ENCODE measurements around the gene GBX1. TPM values are rescaled to one million over a fixed set of nuclear protein-coding genes. Genes with fewer than 3 reads are reported as not detected.

The GBX1 gene
- total RNA-seq, 1 experiment from 2014 or later = not detected

- no peak for TF ChIP-seq CTCF (conservative IDR thresholded peaks at IDR 0.05)
- no peak overlapping the region for H3K56ac ChIP-seq (ENCODE audit: insufficient read length, low read depth, low read length)
- no peak overlapping the region for H3K9ac ChIP-seq (ENCODE audit: extremely low read depth, insufficient read length, low read length)
- H2BK12ac ChIP-seq (ENCODE audit: insufficient read length, low read depth, low read length) = no peak overlapping the region
- no peak overlapping the region for H4K5ac ChIP-seq (ENCODE audit: insufficient read length, low read depth, low read length)
- DNase-seq = no peak
- Mint-ChIP-seq H3K27ac (no peak overlapping the region), H3K36me3 (ENCODE audit: insufficient read depth in 1 of 3, low read depth in 3 of 3) (peaks cover 14 to 51% (median 22%) of the 10 kb centered on the region in 3 experiments; a peak in 6 of 7 replicates), H3K27me3 (ENCODE audit: low read depth) (no peaks in the 10 kb centered on the region; the same call in 1 of the 2 replicates), H3K4me3 (no peak overlapping the region), H3K4me1 (peaks cover 35 to 63% of the 10 kb centered on the region in 2 experiments), H3K9me3 (no peaks in the 10 kb centered on the region; a peak in 1 of 5 replicates)
- H4K20me1 ChIP-seq (ENCODE audit: control insufficient read depth, insufficient read depth, insufficient read length) = no peaks in the 10 kb centered on the region
- no peak overlapping the region for H3K4ac ChIP-seq (ENCODE audit: low read depth, low read length)
- H3K4me1 ChIP-seq (ENCODE audit: insufficient read depth, low read length) = no peaks in the 10 kb centered on the region; the same call in 1 of the 2 replicates
- no peak overlapping the region for H3K14ac ChIP-seq (ENCODE audit: insufficient read depth, low read length)
- H4K91ac ChIP-seq (ENCODE audit: insufficient read length, low read depth, low read length) = no peak overlapping the region
- no peak overlapping the region for H3K27ac ChIP-seq (ENCODE audit: insufficient read length, low read depth, low read length)
- no peak overlapping the region for H2AFZ ChIP-seq (ENCODE audit: low read length)
- H3K18ac ChIP-seq (ENCODE audit: insufficient read length, low read depth, low read length) = no peak overlapping the region
- H2BK15ac ChIP-seq (ENCODE audit: low read depth, low read length) = no peak overlapping the region
- no peak overlapping the region for H3T11ph ChIP-seq (ENCODE audit: low read length)
- no peak overlapping the region for H2AK5ac ChIP-seq (ENCODE audit: insufficient read length, low read length)
- H3K23ac ChIP-seq (ENCODE audit: insufficient read length, low read depth, low read length) = no peak overlapping the region
- H4K8ac ChIP-seq (replicated peaks; ENCODE audit: insufficient read length, low read depth, low read length) = no peak overlapping the region
- no peaks in the 10 kb centered on the region for H3K9me3 ChIP-seq (ENCODE audit: control insufficient read depth, low read depth, low read length)
- no peak overlapping the region for H2BK120ac ChIP-seq (ENCODE audit: low read depth, low read length, poor library complexity, severe bottlenecking)
- no CpG with 5 or more reads among the region's 7 CpGs for WGBS (ENCODE audit: extremely low coverage, insufficient read length, low lambda C conversion rate)
- no peaks in the 10 kb centered on the region for H3K79me1 ChIP-seq (ENCODE audit: insufficient read depth, low read depth, low read length, poor library complexity, severe bottlenecking)
- H2BK5ac ChIP-seq (ENCODE audit: insufficient read length, low read length) = no peak overlapping the region
- H3K79me2 ChIP-seq (ENCODE audit: insufficient read depth, low read length) = no peaks in the 10 kb centered on the region
- no peaks in the 10 kb centered on the region for H3K23me2 ChIP-seq (ENCODE audit: insufficient read length, low read depth, low read length, poor library complexity, severe bottlenecking)
- H3K27me3 ChIP-seq (ENCODE audit: insufficient read depth, low read length) = no peaks in the 10 kb centered on the region
- H2BK20ac ChIP-seq (ENCODE audit: low read depth, low read length, poor library complexity, severe bottlenecking) = no peak overlapping the region
- no peak overlapping the region for H3K4me2 ChIP-seq (ENCODE audit: insufficient read depth, insufficient read length, low read length)
These were observed 26.7 kb downstream of the GBX1 start for GRCh38 chr7:151140826-151141225.
